ENCODE results near the gene GRM1. TPM values are rescaled to one million over a fixed set of nuclear protein-coding genes. Genes with fewer than 3 reads are reported as not detected.

GRM1 gene
- total RNA-seq, 4 donors from 2014 or later, result 0.13 TPM; not detected in 3

GRCh38 chr6:146434732-146435390 lies 406.0 kb downstream of the GRM1 start:
- ATAC-seq, result no peak
- WGBS, 2 donors (ENCODE audit: low coverage in 1 of 2), result 21 to 45% methylated on average over 6 to 10 of the region's 15 CpGs

DNA sequence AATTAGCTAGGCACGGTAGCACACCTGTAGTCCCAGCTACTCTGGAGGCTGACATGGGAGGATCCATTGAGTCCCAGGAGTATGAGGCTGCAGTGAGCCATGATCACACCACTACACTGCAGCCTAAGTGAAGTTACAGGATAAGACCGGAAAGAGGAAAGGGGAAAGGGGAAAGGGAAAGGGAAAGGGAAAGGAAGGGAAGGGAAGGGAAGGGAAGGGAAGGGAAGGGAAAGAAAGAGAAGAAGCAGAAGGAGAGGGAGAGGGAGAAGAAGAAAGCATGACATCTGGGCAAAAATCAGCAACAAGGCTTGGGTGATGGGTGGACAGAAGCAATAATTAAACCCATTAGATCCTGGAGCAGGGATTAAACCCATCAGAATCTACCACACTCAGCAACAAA lies 413.0 kb downstream of the GRM1 start:
- Histone ChIP-seq H3K27me3 (no peaks in the 10 kb centered on the region), H3K4me3 (no peak overlapping the region), H3K9me3 (no peaks in the 10 kb centered on the region), H3K27ac (no peak overlapping the region), H3K36me3 (no peaks in the 10 kb centered on the region), H3K4me1 (no peaks in the 10 kb centered on the region)
- no peak for ATAC-seq
- TF ChIP-seq POLR2A (IDR thresholded peaks at IDR 0.05), result no peak
- TF ChIP-seq, protein P1, sequence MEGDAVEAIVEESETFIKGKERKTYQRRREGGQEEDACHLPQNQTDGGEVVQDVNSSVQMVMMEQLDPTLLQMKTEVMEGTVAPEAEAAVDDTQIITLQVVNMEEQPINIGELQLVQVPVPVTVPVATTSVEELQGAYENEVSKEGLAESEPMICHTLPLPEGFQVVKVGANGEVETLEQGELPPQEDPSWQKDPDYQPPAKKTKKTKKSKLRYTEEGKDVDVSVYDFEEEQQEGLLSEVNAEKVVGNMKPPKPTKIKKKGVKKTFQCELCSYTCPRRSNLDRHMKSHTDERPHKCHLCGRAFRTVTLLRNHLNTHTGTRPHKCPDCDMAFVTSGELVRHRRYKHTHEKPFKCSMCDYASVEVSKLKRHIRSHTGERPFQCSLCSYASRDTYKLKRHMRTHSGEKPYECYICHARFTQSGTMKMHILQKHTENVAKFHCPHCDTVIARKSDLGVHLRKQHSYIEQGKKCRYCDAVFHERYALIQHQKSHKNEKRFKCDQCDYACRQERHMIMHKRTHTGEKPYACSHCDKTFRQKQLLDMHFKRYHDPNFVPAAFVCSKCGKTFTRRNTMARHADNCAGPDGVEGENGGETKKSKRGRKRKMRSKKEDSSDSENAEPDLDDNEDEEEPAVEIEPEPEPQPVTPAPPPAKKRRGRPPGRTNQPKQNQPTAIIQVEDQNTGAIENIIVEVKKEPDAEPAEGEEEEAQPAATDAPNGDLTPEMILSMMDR (IDR thresholded peaks at IDR 0.05), result no peak
- no peak for TF ChIP-seq EP300 (IDR thresholded peaks at IDR 0.05)
- no peak for TF ChIP-seq POLR2AphosphoS5 (IDR thresholded peaks at IDR 0.05)
- WGBS, 2 donors (ENCODE audit: low coverage in 1 of 2), result 80 to 82% methylated on average over 1 to 2 of the region's 2 CpGs

More at GRCh38 chr6:146434732-146435390, 406.0 kb downstream of the GRM1 start:
- no peak overlapping the region for H3K27ac ChIP-seq
- H3K36me3 ChIP-seq, result no peaks in the 10 kb centered on the region
- H3K9me3 ChIP-seq, result no peaks in the 10 kb centered on the region
- peaks cover 20% of the 10 kb centered on the region for H3K27me3 ChIP-seq
- peaks cover 0 to 13% (median 4%) of the 10 kb centered on the region in 3 donors for H3K4me1 ChIP-seq
- H3K4me3 ChIP-seq, result peak overlapping the region; percentile 5 to 50
- no peak for TF ChIP-seq EP300 (IDR thresholded peaks at IDR 0.05)

- no peaks in the 10 kb centered on the region for H3K36me3 ChIP-seq
- H3K4me3 ChIP-seq, result no peak overlapping the region
- no peaks in the 10 kb centered on the region for H3K27me3 ChIP-seq
- peaks cover 0 to 14% (median 0%) of the 10 kb centered on the region in 3 donors for H3K9me3 ChIP-seq
- no peak overlapping the region for H3K27ac ChIP-seq
- no peak for ATAC-seq
- 49 to 58% methylated on average over 5 of the region's 5 CpGs for WGBS, 2 donors (ENCODE audit: low coverage in 1 of 2)
- TF ChIP-seq, protein P1 (IDR thresholded peaks at IDR 0.05), result no peak
- TF ChIP-seq EP300 (IDR thresholded peaks at IDR 0.05), result no peak
- no peaks in the 10 kb centered on the region for H3K4me1 ChIP-seq
Observed at GRCh38 chr6:146444189-146444588, 415.3 kb downstream of the GRM1 start.

- H3K27me3 ChIP-seq, result no peaks in the 10 kb centered on the region
- peaks cover 0 to 14% (median 0%) of the 10 kb centered on the region in 3 donors for H3K9me3 ChIP-seq
- TF ChIP-seq EP300 (IDR thresholded peaks at IDR 0.05) (no peak), POLR2A (IDR thresholded peaks at IDR 0.05) (no peak), POLR2AphosphoS5 (IDR thresholded peaks at IDR 0.05) (no peak)
- TF ChIP-seq, protein P1 (IDR thresholded peaks at IDR 0.05), result no peak
- H3K4me1 ChIP-seq, result no peaks in the 10 kb centered on the region
- no peak for ATAC-seq
- WGBS, 2 donors (ENCODE audit: low coverage in 1 of 2), result 84 to 93% methylated on average over 4 of the region's 4 CpGs
- no peaks in the 10 kb centered on the region for H3K36me3 ChIP-seq
- no peak overlapping the region for H3K4me3 ChIP-seq
- no peak overlapping the region for H3K27ac ChIP-seq
Observed at GRCh38 chr6:146445233-146445632, 416.4 kb downstream of the GRM1 start.

DNA sequence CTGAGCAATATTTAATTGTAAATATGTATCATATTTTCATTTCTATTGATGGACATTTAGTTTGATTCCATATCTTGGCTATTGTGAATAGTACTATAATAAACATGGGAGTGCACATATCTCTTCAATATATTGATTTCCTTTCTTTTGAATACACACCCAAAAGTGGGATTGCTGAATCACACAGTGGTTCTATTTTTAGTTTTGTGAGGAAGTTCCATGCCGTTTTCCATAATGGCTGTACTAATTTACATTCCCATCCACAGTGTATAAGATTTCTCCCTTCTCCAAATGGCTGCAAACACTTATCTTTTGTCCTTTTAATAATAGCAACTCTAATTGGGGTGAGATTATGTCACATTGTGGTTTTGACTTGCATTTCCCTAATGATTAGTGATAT lies 428.0 kb downstream of the GRM1 start:
- Histone ChIP-seq H3K27me3 (no peaks in the 10 kb centered on the region), H3K9me3 (peaks cover 0 to 10% (median 0%) of the 10 kb centered on the region in 3 donors), H3K4me1 (no peaks in the 10 kb centered on the region), H3K27ac (no peak overlapping the region), H3K36me3 (no peaks in the 10 kb centered on the region), H3K4me3 (no peak overlapping the region)
- no peak for ATAC-seq
- 42 to 44% methylated on average over 1 of the region's 1 CpG for WGBS, 2 donors (ENCODE audit: low coverage in 1 of 2)
- TF ChIP-seq EP300 (IDR thresholded peaks at IDR 0.05), result no peak
- TF ChIP-seq POLR2A (IDR thresholded peaks at IDR 0.05), result no peak
- no peak for TF ChIP-seq POLR2AphosphoS5 (IDR thresholded peaks at IDR 0.05)
- TF ChIP-seq, protein P1 (IDR thresholded peaks at IDR 0.05), result no peak
